Left lung (tissue), 10 donors: Measurements from ENCODE around the gene CPNE4. TPM values are rescaled to one million over a fixed set of nuclear protein-coding genes. Genes with fewer than 3 reads are reported as not detected.

Experiments used
- ATAC-seq: fragments of 200-7000 bp; cut with Tn5 transposase; one replicate; pipeline ENCODE4 v1.9.1; 2020; ENCODE audit warnings: moderate library complexity
- DNase-seq, 4 donors: peaks; one replicate each; pipeline ENCODE4 v3.0.0-alpha.2; 2013 to 2020
- H3K27ac ChIP-seq, 2 donors: fragments of 200-600 bp; sonication (generic) in 1 of 2; one replicate each; pipeline versions ENCODE4 v1.5.0 to v1.8.0; 2020 to 2021
- H3K27me3 ChIP-seq, 2 donors: fragments of 200-600 bp; sonication (generic) in 1 of 2; one replicate each; pipeline versions ENCODE4 v1.5.0 to v1.8.0; 2020 to 2021
- H3K36me3 ChIP-seq, 2 donors: fragments of 200-600 bp; sonication (generic) in 1 of 2; one replicate each; pipeline versions ENCODE4 v1.5.0 to v1.8.0; 2020 to 2021
- H3K4me1 ChIP-seq, 2 donors: fragments of 200-600 bp; one replicate each; pipeline ENCODE4 v1.8.0; 2021
- H3K4me3 ChIP-seq, 2 donors: fragments of 200-600 bp; sonication (generic) in 1 of 2; one replicate each; pipeline versions ENCODE4 v1.5.0 to v1.8.0; 2020 to 2021; ENCODE audit warnings: mild to moderate bottlenecking in 1 of 2
- H3K9me3 ChIP-seq, 2 donors: fragments of 200-600 bp; sonication (generic) in 1 of 2; one replicate each; pipeline versions ENCODE4 v1.5.0 to v1.8.0; 2020 to 2021
- CTCF ChIP-seq, 2 donors: fragments of 200-600 bp; sonication (generic) in 1 of 2; IDR thresholded peaks; one replicate each; pipeline versions ENCODE4 v1.5.0 to v1.8.0; 2021; ENCODE audit warnings: antibody characterized with exemption in 2 of 2
- intact Hi-C, 2 donors: fragments of 100-400 bp; cut with DNase I; formaldehyde crosslinking; loops; one replicate each; pipeline versions ENCODE4 v1.11.2 to v1.14.2; 2022
- polyA plus RNA-seq, 6 donors: library from polyadenylated mRNA; unstranded; fragments of 120-200 nt; gene quantifications; one replicate each; pipeline ENCODE4 v1.2.1, GENCODE V29; 2013; ENCODE audit not compliant: insufficient read length in 6 of 6
- total RNA-seq, 2 donors: library from RNA; stranded (reverse); fragmentation: NEBNext Ultra II Directional; extraction: Animal tissue kit (Norgen Biotek cat#: 25700); gene quantifications; one replicate each; pipeline ENCODE4 v1.2.1, GENCODE V29; 2021
- donor health status: DM: no; HTN: yes; CAD: no.
- donor health status: DM: no; HTN: no; CAD: no.

CPNE4 gene
- total and polyA plus RNA-seq, 8 donors, result 0.24 to 2.1 (median 0.85) TPM

GRCh38 chr3:131692356-131692755, 342.5 kb downstream of the CPNE4 start:
- DNase-seq (no peak), ATAC-seq (no peak)
- Histone ChIP-seq H3K27me3 (peaks cover 0 to 6% of the 10 kb centered on the region in 2 donors), H3K27ac (no peak overlapping the region), H3K4me3 (no peak overlapping the region), H3K36me3 (no peaks in the 10 kb centered on the region), H3K4me1 (no peaks in the 10 kb centered on the region), H3K9me3 (no peaks in the 10 kb centered on the region)
- no peak for TF ChIP-seq CTCF (IDR thresholded peaks at IDR 0.05)
- intact Hi-C loops, result no loop called here

- Histone ChIP-seq H3K27ac (no peak overlapping the region), H3K36me3 (no peaks in the 10 kb centered on the region), H3K27me3 (peaks cover 0 to 6% of the 10 kb centered on the region in 2 donors), H3K9me3 (no peaks in the 10 kb centered on the region), H3K4me1 (no peaks in the 10 kb centered on the region), H3K4me3 (no peak overlapping the region)
- no peak for TF ChIP-seq CTCF (IDR thresholded peaks at IDR 0.05)
- ATAC-seq (no peak), DNase-seq (no peak)
- intact Hi-C loops, result no loop called here
These were observed 344.0 kb downstream of the CPNE4 start for GRCh38 chr3:131690800-131691199.

GRCh38 chr3:131688370-131688769, 346.4 kb downstream of the CPNE4 start:
- Histone ChIP-seq H3K27me3 (peaks cover 0 to 6% of the 10 kb centered on the region in 2 donors), H3K9me3 (no peaks in the 10 kb centered on the region), H3K4me3 (no peak overlapping the region), H3K4me1 (no peaks in the 10 kb centered on the region), H3K27ac (no peak overlapping the region), H3K36me3 (no peaks in the 10 kb centered on the region)
- no peak for TF ChIP-seq CTCF (IDR thresholded peaks at IDR 0.05)
- DNase-seq (no peak), ATAC-seq (no peak)
- intact Hi-C loops, result no loop called here

GRCh38 chr3:131669600-131669999, 365.2 kb downstream of the CPNE4 start:
- H3K4me1 ChIP-seq, result no peaks in the 10 kb centered on the region
- no peak overlapping the region for H3K4me3 ChIP-seq
- no peaks in the 10 kb centered on the region for H3K27me3 ChIP-seq
- no peak overlapping the region for H3K27ac ChIP-seq
- TF ChIP-seq CTCF (IDR thresholded peaks at IDR 0.05), result no peak
- no peaks in the 10 kb centered on the region for H3K9me3 ChIP-seq
- intact Hi-C loops, result no loop called here
- no peaks in the 10 kb centered on the region for H3K36me3 ChIP-seq
- ATAC-seq (no peak), DNase-seq (no peak)

- no peak for TF ChIP-seq CTCF (IDR thresholded peaks at IDR 0.05)
- H3K9me3 ChIP-seq, result peaks cover 0 to 6% of the 10 kb centered on the region in 2 donors
- H3K27ac ChIP-seq, result no peak overlapping the region
- H3K4me3 ChIP-seq, result no peak overlapping the region
- intact Hi-C loops, result no loop called here
- no peak for ATAC-seq
- H3K36me3 ChIP-seq, result no peaks in the 10 kb centered on the region
- no peaks in the 10 kb centered on the region for H3K27me3 ChIP-seq
- H3K4me1 ChIP-seq, result no peaks in the 10 kb centered on the region
- no peak for DNase-seq
These were observed 376.0 kb downstream of the CPNE4 start for GRCh38 chr3:131658771-131659170.
